Retinal pigment epithelial cell (primary cell): ENCODE data around the gene CRLF3.

Source experiments
- DNase-seq: peaks from one replicate; pipeline ENCODE4 v3.0.0-alpha.2; 2010; ENCODE audit warnings: low read depth
- H3K4me3 ChIP-seq: 2 replicates; pipeline ENCODE4 v1.5.1; 2011; ENCODE audit warnings: mild to moderate bottlenecking, low read length, control low read depth, moderate library complexity
- TF ChIP-seq, protein P1 (sequence below): conservative IDR thresholded peaks from 2 replicates; pipeline ENCODE4 v1.5.1; 2011; ENCODE audit warnings: low read depth, low read length, control low read depth, inconsistent platforms

Gene CRLF3

GRCh38 chr17:30838202-30838807 is 13.8 kb upstream of the CRLF3 start:
- H3K4me3 ChIP-seq, result no peak overlapping the region
- DNase-seq, result no peak
- TF ChIP-seq, protein P1, sequence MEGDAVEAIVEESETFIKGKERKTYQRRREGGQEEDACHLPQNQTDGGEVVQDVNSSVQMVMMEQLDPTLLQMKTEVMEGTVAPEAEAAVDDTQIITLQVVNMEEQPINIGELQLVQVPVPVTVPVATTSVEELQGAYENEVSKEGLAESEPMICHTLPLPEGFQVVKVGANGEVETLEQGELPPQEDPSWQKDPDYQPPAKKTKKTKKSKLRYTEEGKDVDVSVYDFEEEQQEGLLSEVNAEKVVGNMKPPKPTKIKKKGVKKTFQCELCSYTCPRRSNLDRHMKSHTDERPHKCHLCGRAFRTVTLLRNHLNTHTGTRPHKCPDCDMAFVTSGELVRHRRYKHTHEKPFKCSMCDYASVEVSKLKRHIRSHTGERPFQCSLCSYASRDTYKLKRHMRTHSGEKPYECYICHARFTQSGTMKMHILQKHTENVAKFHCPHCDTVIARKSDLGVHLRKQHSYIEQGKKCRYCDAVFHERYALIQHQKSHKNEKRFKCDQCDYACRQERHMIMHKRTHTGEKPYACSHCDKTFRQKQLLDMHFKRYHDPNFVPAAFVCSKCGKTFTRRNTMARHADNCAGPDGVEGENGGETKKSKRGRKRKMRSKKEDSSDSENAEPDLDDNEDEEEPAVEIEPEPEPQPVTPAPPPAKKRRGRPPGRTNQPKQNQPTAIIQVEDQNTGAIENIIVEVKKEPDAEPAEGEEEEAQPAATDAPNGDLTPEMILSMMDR, result no peak

- TF ChIP-seq, protein P1, result no peak
- H3K4me3 ChIP-seq, result peak overlapping the region; percentile 80
- no peak for DNase-seq
These were observed 8.1 kb upstream of the CRLF3 start for GRCh38 chr17:30832438-30833124.

GRCh38 chr17:30831663-30832437 is 7.4 kb upstream of the CRLF3 start, which contains the start of gene ATAD5:
Gene ATAD5 (plus strand): TSS chr17:30831966. CDS start chr17:30832348, 382 bp downstream.
- peak; percentile 54 for DNase-seq
- peak within 1 kb of the TSS; percentile 80 for H3K4me3 ChIP-seq
- TF ChIP-seq, protein P1, result no peak

DNA sequence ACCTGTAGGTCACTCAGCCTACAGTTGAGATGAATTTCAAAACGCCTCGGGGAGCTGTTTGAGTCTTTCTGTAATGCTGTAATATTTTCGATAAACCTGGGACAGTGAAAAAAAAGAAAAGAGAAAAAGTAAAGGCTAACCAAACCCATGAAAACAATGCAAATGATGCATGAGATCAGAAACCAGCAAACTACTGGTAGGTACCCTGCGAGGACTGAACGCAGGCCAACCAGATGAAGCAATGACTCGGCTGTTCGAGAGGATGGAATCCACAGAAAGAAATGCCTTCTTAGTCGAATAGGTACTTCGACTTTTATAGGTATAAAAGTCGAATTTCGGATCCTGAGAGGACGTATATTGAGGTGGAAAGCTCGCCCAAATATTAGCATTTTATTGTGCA is 6.8 kb upstream of the CRLF3 start:
- TF ChIP-seq, protein P1, result no peak
- DNase-seq, result no peak

DNA sequence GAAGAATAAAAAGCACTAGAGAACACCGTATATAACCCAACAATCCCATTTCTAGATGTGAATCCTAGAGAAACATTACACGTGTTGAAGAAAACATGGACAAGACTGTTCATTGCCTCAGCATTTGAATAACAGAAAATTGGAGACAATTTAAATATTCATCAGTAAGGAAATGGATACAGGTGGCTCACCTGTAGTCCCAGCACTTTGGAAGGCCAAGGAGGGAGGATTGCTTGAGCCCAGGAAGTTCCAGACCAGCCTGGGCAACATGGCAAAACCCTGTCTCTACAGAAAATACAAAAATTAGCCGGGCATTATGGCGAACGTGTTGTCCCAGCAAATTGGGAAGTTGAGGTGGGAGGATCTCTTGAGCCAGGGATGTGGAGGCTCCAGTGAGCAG is 4.5 kb upstream of the CRLF3 start:
- no peak for DNase-seq
- TF ChIP-seq, protein P1, result no peak
- no peak overlapping the region for H3K4me3 ChIP-seq

More for the DNA sequence above, 6.8 kb upstream of the CRLF3 start:
- H3K4me3 ChIP-seq, result peak overlapping the region; percentile 80

DNA sequence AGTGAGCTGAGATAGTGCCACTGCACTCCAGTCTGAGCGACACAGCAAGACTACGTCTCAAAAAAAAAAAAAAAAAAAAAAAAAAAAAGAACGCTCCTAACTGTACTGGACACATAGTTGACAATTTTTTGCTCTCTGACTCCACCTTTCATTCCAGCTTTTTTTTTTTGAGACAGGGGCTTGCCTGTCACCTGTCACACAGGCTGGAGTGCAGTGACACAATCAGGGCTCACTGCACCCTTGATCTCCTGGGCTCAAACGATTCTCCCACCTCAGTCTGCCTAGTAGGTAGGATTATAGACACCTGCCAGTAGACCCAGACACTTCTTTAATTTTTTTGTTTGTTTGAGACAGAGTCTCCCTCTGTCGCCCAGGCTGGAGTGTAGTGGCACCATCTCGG is 2.6 kb upstream of the CRLF3 start:
- no peak for DNase-seq
- no peak overlapping the region for H3K4me3 ChIP-seq
- TF ChIP-seq, protein P1, result no peak
